PFSK-1 (cell line): ENCODE measurements around the gene FYB1.

Experiments used
- FOXP2 ChIP-seq: optimal IDR thresholded peaks from 2 replicates; pipeline ENCODE3; 2011; ENCODE audit warnings: borderline replicate concordance, control low read depth, inconsistent platforms; ENCODE audit not compliant: insufficient read depth; ENCODE audit errors: extremely low read length, extremely low read depth
- POLR2AphosphoS5 ChIP-seq: IDR thresholded peaks from 2 replicates; pipeline ENCODE4 v1.6.1; 2012; ENCODE audit warnings: low read depth, mild to moderate bottlenecking, control low read depth, low read length, moderate library complexity
- REST ChIP-seq, 2 experiments: IDR thresholded peaks; 2 replicates each; pipeline versions ENCODE4 v1.6.1 to v1.8.0; 2011 to 2012; ENCODE audit warnings: low read depth in 2 of 2, low read length in 2 of 2, control low read depth in 1 of 2, inconsistent platforms in 1 of 2, mild to moderate bottlenecking in 1 of 2, moderate library complexity in 1 of 2; ENCODE audit not compliant: insufficient read depth in 1 of 2
- SIN3A ChIP-seq: IDR thresholded peaks from 2 replicates; pipeline ENCODE4 v1.6.1; 2012; ENCODE audit warnings: mild to moderate bottlenecking, low read length, moderate library complexity, borderline replicate concordance; ENCODE audit not compliant: insufficient read depth
- TAF1 ChIP-seq: IDR thresholded peaks from 2 replicates; pipeline ENCODE4 v1.6.1; 2012; ENCODE audit warnings: low read length, control low read depth, borderline replicate concordance; ENCODE audit not compliant: insufficient read depth

The FYB1 gene

DNA sequence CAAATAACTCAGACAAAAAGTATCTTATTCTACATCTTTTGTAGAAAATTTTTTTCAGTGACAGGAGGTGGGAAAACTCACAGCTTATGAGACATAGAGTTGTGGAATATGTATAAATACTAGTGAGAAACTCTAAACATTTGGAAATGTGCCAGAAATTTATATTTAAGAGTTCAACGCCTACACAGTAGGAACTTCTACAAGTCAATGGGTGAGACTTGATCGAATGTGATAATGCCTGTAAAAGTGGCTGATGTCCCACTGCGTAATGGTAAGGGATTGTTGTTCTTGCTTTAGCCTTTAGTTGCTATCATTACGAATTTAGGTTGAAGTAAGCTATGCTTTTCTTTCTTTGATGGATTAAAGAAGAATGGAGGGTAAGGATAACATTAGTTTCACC lies 105.2 kb downstream of the FYB1 start:
- TF ChIP-seq SIN3A (no peak), REST (IDR thresholded peaks at IDR 0.05; ENCODE audit: insufficient read depth in 1 of 2, low read depth in 2 of 2, low read length in 2 of 2) (no peak), POLR2AphosphoS5 (no peak), TAF1 (no peak), FOXP2 (no peak)

DNA sequence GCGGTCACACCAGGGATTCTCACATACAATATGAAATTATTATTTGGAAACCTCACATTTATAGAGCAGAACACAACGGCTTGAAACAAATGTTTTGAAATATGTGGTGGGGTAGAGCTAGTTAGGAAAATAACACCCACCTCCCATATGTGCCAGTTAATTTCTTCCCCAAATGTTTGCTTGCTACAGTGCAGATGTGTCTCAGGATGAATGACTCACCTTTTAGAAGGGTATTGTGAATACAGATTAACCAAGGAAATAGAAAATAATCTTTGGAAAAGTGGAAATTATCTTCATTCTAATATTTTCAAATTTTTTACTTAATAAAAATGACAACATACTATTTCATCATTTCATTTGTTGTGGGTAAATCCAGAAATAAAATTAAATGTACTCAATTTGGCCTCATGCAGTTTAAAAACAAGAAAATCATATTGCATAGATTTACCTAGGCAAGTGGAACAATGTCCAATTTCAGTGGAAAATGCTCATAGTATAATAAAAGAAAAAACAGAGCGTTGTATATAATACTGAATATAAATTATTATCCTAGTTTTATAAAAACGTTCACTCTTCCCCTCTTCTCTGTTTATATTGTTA lies 105.9 kb downstream of the FYB1 start:
- no peak for TF ChIP-seq REST (IDR thresholded peaks at IDR 0.05; ENCODE audit: insufficient read depth in 1 of 2, low read depth in 2 of 2, low read length in 2 of 2)
- no peak for TF ChIP-seq SIN3A
- no peak for TF ChIP-seq FOXP2
- no peak for TF ChIP-seq TAF1
- no peak for TF ChIP-seq POLR2AphosphoS5

DNA sequence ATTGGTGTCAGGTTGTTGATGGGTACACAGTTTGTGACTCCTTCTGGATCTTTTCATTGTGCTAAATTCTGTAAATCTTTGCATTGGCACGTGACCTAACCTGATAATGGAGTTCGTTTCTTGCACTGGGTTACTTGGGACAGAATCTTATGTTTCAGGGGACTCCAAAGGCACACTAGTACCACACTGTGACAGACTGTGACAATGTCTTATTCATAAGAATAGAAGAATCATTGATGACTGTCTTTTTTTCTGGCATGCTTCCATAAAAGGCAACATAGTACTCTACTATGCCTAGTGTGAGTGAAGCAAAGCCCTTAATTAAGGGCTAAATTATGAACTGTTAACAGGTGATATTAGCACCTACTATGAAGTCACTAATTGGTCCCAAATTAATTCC lies 109.8 kb downstream of the FYB1 start:
- TF ChIP-seq SIN3A (no peak), FOXP2 (no peak), REST (IDR thresholded peaks at IDR 0.05; ENCODE audit: insufficient read depth in 1 of 2, low read depth in 2 of 2, low read length in 2 of 2) (no peak), POLR2AphosphoS5 (no peak), TAF1 (no peak)

DNA sequence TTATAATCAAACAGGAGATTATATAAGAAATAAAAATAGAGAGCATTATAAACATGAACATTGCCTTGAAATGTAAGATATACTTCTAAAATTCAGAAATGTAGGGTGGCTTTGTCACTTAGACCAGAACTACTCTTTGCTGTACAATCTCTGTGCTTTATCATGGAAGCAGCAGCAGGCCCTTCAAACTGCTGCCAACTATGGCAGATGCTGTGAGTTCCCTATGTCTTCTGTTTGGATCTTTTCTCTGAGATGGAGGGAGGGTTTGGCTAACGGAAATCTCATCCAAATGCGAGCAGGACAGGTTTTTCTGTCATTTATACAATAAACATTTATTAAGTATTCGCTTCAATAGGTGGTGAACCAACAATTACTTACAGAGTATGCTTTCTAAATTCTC lies 110.4 kb downstream of the FYB1 start:
- TF ChIP-seq REST (IDR thresholded peaks at IDR 0.05; ENCODE audit: insufficient read depth in 1 of 2, low read depth in 2 of 2, low read length in 2 of 2) = no peak
- TF ChIP-seq SIN3A = no peak
- no peak for TF ChIP-seq POLR2AphosphoS5
- no peak for TF ChIP-seq TAF1
- no peak for TF ChIP-seq FOXP2
